Large intestine (tissue), 12 donors: ENCODE data around the gene SORCS2. TPM values are rescaled to one million over a fixed set of nuclear protein-coding genes. Genes with fewer than 3 reads are reported as not detected.

ENCODE experiments used
- DNase-seq, 2 donors: peaks; one replicate each; pipeline versions ENCODE4 v3.0.0 to v3.0.0-alpha.2; 2013
- H3K27ac ChIP-seq: one replicate; pipeline ENCODE4 v1.5.1; 2013; ENCODE audit warnings: low read length
- H3K27me3 ChIP-seq: 2 replicates; pipeline ENCODE4 v1.6.1; 2013; ENCODE audit warnings: low read length; ENCODE audit not compliant: control insufficient read depth, insufficient read depth
- H3K36me3 ChIP-seq: 2 replicates; pipeline ENCODE4 v1.6.1; 2013; ENCODE audit warnings: low read length; ENCODE audit not compliant: control insufficient read depth, insufficient read depth
- H3K4me1 ChIP-seq: one replicate; pipeline ENCODE4 v1.6.1; 2013; ENCODE audit warnings: low read length; ENCODE audit not compliant: control insufficient read depth, insufficient read depth
- H3K4me3 ChIP-seq: one replicate; pipeline ENCODE4 v1.5.1; 2013; ENCODE audit warnings: low read length
- H3K9me3 ChIP-seq: one replicate; pipeline ENCODE4 v1.6.1; 2013; ENCODE audit warnings: mild to moderate bottlenecking, low read depth, low read length, moderate library complexity; ENCODE audit not compliant: control insufficient read depth
- WGBS: methylation state at CpG from one replicate; pipeline ENCODE4 v1.1.5; 2013; ENCODE audit warnings: low lambda C conversion rate; ENCODE audit not compliant: insufficient coverage; 5-methylcytosine and 5-hydroxymethylcytosine counted together
- long read RNA-seq, 11 donors: transcript quantifications; one replicate each; lab custom pipeline, GENCODE V29; 2026
- polyA plus RNA-seq: library from polyadenylated mRNA; unstranded; fragments of 120-200 nt; gene quantifications from one replicate; pipeline ENCODE4 v1.2.1, GENCODE V29; 2013

Gene SORCS2
- polyA plus RNA-seq: 3.6 TPM
- long read RNA-seq, donor 1: 0 reads
- long read RNA-seq, donor 2: 0 reads
- long read RNA-seq, donor 3: 0 reads
- long read RNA-seq, donor 4: 0 reads
- long read RNA-seq, donor 5: 0 reads
- long read RNA-seq, donor 6: 0 reads
- long read RNA-seq, donor 7: 0 reads
- long read RNA-seq, donor 8: 0 reads
- long read RNA-seq, donor 9: 0 reads
- long read RNA-seq, donor 10: 0 reads
- long read RNA-seq, donor 11: 0 reads

DNA sequence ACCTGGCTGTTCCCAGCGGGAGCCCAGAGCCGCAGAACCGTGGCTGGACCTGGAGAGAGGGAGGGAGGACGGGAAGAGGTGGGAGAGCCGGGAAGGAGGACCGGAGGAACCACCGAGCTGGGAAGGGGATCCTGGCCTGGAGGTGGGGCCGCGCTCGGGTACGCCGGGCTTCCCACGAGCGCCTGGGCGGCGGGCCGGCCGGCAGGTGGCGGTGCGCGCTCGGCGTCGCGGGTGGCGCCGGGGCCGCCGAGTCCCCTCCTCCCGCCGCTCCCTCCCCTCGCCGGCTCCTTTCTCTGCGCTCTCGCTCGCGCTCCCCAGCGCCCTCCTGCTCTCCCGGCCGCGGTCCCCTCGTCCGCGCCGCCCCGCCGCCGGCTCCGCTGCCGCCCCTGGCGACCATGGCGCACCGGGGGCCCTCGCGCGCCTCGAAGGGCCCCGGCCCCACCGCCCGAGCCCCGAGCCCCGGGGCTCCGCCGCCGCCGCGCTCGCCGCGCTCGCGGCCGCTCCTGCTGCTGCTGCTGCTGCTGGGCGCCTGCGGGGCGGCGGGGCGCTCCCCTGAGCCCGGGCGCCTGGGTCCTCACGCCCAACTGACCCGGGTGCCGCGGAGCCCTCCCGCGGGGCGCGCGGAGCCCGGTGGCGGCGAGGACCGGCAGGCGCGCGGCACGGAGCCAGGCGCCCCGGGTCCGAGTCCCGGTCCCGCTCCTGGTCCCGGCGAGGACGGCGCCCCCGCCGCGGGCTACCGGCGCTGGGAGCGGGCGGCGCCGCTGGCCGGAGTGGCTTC is at the start of gene SORCS2:
TSS of gene SORCS2 (plus strand) at position 287 of the 778 bp plus-strand sequence.
- Histone ChIP-seq H3K4me1 (peaks cover 3% of the 10 kb centered on the region), H3K27me3 (peaks cover 85% of the 10 kb centered on the region), H3K36me3 (no peaks in the 10 kb centered on the region), H3K27ac (no peak within 1 kb of the TSS), H3K9me3 (peaks cover 3% of the 10 kb centered on the region), H3K4me3 (peak within 1 kb of the TSS; percentile 41)
- WGBS: no CpG with 5 or more reads among the region's 116 CpGs
- DNase-seq: peak; percentile 44 to 72

DNA sequence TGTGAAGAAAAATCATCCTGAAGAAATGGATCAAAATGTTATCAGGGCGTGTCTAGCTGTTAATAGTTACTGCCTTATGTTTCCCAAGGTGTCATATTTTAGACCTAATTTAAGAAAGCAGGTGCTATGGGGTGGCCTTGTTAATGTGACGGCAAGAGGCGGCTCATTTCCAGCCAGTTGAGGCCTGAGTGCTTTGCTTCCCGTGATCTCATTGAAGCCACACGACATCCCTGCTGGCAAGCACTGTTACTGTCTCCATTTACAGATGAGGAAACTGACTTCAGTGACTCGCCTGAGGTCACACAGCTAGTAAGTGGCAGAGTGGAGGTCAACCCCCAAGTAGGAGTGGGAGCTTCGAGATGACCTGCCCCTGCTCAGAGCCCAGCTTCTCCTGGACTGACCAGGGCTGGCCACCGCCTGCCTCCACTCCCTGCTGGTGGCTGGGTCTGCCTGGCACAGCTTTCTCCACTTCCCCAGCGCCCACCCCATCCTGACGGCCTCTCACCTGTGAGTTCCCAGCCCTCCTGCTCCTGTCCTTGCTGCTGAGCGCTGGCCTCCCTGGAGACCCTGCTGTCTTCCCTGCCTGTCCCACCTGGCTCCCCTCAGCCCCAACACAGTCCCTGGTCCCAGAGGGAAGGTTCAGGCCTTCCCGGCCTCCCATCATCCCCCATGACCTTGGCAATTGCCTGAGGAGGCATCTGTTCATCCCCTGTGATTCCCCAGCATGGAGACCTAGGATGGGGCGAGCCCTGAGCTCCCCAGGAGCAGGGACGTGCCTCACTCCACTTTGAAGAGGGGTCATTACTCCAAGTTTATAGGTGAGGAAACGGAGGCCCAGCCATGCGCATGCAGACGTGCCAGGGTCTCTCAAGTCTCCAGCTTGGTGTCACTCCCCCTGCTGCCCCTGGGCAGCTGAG is 47.7 kb upstream of the SORCS2 start:
- H3K4me3 ChIP-seq: no peak overlapping the region
- no peak overlapping the region for H3K27ac ChIP-seq
- DNase-seq: no peak
- WGBS: 100% methylated on average over 1 of the region's 17 CpGs
- peaks cover 14% of the 10 kb centered on the region for H3K4me1 ChIP-seq
- H3K36me3 ChIP-seq: no peaks in the 10 kb centered on the region
- no peaks in the 10 kb centered on the region for H3K9me3 ChIP-seq
- no peaks in the 10 kb centered on the region for H3K27me3 ChIP-seq

DNA sequence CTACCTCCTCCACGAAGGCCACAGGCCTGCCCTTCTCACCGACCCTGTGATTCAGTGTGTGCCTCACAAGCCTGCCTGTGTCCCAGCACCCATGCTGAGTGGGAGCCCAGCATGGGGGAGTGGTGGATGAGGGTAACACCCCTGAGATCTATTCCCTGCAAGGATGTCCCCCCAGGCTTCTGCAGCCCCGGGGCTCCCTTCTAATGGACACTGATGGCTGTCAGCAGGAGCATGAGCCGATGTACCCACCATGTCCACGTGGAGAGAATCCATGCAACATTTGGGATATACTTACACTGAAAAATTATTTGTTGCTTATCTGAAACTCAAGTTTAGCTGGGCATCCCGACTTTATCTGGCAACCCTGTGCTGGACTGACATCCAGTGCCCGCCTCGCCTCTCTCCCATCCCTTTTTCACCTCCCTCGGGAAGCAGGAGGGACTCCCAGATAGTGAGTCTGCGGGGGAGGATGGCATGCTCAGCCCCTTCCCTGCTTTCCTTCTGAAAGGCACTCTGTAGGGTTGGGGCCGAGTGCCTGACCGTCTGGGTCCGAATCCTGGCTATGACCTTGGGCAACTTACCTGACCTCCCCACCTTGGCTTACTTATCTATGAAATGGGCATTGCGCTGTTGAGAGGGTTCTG is 46.9 kb upstream of the SORCS2 start:
- WGBS: no CpG with 5 or more reads among the region's 14 CpGs
- H3K9me3 ChIP-seq: no peaks in the 10 kb centered on the region
- peaks cover 7% of the 10 kb centered on the region for H3K4me1 ChIP-seq

DNA sequence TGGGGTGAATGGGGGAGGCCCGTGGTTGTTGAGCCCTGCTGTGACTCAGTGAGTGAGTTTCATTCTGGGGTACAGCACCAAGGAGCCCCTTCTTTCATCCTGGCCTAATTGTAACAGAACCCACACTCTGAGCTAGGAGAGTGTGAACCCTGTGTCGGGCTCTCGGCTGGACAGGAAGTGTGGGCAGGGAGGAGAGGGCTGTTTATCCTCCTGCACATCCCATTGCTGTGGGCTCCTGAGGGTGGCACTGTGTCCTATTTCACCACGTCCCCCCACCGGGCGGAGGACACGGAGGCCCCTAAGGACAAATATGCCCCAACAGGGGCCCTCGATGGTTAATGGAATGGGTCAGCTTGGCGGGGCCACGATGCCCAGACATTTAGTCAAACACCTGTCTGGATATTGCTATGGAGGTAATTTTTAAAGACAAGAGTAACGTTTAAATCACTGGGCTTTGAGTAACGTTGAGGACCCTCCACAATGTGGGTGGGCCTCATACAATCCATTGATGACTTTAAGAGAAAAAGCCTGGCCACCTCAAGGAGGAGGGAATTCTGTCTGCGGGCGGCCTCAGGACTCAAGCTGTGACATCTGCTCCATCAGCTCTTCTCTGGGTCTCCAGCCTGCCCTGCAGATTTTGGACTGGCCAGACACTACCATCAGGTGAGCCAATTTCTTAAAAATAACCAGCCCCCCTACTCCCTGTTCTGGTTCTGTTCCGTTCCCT is 46.1 kb upstream of the SORCS2 start:
- Histone ChIP-seq H3K27me3 (no peaks in the 10 kb centered on the region), H3K27ac (no peak overlapping the region), H3K36me3 (no peaks in the 10 kb centered on the region), H3K4me3 (no peak overlapping the region), H3K9me3 (no peaks in the 10 kb centered on the region), H3K4me1 (peaks cover 7% of the 10 kb centered on the region)
- no CpG with 5 or more reads among the region's 15 CpGs for WGBS
- DNase-seq: no peak

More for the DNA sequence above, 46.9 kb upstream of the SORCS2 start:
- Histone ChIP-seq H3K4me3 (no peak overlapping the region), H3K27ac (no peak overlapping the region), H3K36me3 (no peaks in the 10 kb centered on the region), H3K27me3 (no peaks in the 10 kb centered on the region)
- DNase-seq: no peak

DNA sequence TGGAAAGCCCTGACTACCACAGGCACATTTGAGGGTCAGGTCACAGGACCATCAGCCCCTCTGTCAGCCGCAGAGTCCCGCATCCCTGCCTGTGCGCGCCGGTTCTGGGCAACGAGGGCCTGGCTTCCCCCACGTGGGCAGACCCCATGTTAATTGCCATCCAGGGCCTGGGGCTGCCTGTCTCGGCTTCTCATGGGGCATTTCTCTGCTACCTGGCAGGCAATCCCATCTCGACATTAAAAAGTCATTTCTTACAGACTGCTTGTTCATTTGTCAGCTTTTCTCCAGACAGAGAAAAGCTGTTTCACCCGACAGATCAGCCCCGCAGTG is 45.6 kb upstream of the SORCS2 start:
- no peak for DNase-seq
- H3K4me1 ChIP-seq: peaks cover 7% of the 10 kb centered on the region
- no peak overlapping the region for H3K27ac ChIP-seq
- no peaks in the 10 kb centered on the region for H3K27me3 ChIP-seq
- WGBS: 83% methylated on average over 1 of the region's 11 CpGs
- H3K36me3 ChIP-seq: no peaks in the 10 kb centered on the region
- H3K9me3 ChIP-seq: no peaks in the 10 kb centered on the region
- no peak overlapping the region for H3K4me3 ChIP-seq

DNA sequence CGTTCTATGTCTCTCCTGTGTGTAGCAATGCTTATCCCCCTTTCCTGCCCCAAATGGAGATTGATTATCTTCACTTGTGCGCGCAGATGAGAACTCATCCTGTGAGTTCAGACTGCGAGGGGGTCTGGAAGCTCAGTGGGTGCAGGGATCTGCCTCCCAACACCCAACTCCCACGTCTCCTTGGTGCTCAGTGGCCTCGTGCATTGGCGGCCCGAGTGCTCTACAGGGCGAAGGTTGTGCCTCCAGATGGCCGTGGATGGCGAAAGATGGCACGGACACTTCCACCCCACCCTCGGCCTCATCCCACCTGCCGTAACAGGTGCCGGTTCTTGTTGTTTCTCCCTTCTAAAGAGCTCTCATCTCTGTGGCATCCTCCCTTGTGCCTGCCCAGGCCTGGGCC is 45.1 kb upstream of the SORCS2 start:
- no peaks in the 10 kb centered on the region for H3K36me3 ChIP-seq
- H3K4me3 ChIP-seq: no peak overlapping the region
- H3K4me1 ChIP-seq: peaks cover 7% of the 10 kb centered on the region
- no peaks in the 10 kb centered on the region for H3K9me3 ChIP-seq
- DNase-seq: no peak
- 100% methylated on average over 1 of the region's 15 CpGs for WGBS
- no peak overlapping the region for H3K27ac ChIP-seq
- no peaks in the 10 kb centered on the region for H3K27me3 ChIP-seq

DNA sequence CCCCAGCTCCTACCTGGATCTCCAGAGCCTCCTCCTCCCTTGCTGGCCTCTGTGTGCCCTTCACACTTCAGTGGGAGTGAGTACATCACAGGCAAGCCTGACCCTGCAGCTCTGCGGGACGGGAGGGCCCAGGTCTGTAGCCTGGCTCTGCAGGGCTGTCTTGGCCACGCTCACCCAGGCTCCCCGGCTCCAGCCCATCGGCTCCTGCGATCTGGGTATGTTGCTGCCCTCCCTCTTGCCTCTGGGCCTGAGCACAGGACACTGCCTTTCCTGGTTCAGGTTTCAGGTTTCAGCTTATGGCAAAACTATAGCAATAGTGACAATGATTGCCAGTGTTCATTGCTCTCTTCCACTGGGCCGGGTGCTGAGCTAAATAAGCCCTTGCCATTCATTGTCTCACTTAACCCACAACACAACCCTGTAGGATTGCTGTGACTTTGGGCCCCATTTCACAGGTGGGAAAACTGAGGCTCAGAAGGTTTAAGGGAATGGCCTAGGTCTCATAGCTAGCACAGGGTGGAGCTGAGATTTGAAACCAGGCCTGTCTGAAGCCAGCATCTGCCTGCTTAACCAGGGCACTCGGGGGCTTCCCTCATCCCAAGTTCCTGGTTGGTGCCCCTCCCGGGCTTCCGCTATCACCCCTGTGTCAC is 44.6 kb upstream of the SORCS2 start:
- H3K27me3 ChIP-seq: no peaks in the 10 kb centered on the region
- no CpG with 5 or more reads among the region's 10 CpGs for WGBS

DNA sequence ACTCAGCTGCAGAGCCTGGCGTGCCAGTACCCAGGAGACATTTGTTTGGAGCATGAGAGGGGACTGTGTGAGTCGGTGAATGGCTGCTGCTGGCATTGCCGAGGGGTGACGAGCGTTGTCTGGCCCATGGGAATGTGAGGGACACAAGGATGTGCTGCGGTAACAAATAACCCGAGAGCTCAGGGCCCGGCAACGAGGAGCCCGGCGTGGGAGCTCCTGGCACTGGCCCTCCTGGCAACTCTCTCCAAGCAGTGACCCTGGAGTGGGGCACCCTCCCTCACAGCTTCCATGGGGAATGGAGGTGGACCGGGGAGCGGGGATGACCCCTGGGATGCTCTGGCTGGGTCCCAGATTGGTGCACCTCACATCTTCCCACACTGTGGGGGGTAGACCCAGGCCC is 44.0 kb upstream of the SORCS2 start:
- H3K27ac ChIP-seq: no peak overlapping the region
- no peaks in the 10 kb centered on the region for H3K9me3 ChIP-seq
- H3K27me3 ChIP-seq: no peaks in the 10 kb centered on the region
- peaks cover 7% of the 10 kb centered on the region for H3K4me1 ChIP-seq
- no peak for DNase-seq
- WGBS: no CpG with 5 or more reads among the region's 13 CpGs
- no peaks in the 10 kb centered on the region for H3K36me3 ChIP-seq
- H3K4me3 ChIP-seq: no peak overlapping the region

More for the DNA sequence above, 44.6 kb upstream of the SORCS2 start:
- H3K27ac ChIP-seq: no peak overlapping the region
- no peak overlapping the region for H3K4me3 ChIP-seq
- no peaks in the 10 kb centered on the region for H3K9me3 ChIP-seq
- DNase-seq: no peak
- no peaks in the 10 kb centered on the region for H3K36me3 ChIP-seq
- H3K4me1 ChIP-seq: peaks cover 7% of the 10 kb centered on the region

DNA sequence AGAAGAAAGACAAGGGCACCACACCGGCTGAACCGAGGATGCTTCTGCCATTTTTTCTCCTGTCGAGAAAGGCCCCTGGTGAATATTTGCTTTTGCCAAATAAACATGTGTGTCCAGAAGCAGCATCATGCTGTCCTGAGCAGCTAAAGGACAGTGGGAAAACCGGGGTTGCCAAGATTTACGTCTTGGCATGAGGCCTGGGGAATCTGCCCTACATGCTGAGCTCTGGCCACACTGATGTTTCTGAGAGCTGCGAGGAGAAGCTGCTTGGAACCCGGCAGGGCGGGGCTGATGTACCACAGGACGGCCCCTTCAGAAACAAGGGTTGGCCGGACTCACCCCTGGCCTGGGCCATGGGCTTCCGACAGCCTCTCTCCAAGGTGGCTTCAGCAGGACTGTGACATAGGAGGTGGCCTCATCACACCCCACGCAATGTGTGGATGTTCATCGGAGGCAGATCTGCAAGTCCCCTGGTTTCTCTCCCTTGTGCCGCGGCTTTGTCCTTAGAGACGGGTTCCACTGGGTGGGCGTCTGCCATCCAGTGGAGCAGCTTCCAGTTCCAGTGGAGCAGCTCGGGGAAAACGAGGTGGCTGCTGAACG is 42.2 kb upstream of the SORCS2 start:
- H3K36me3 ChIP-seq: no peaks in the 10 kb centered on the region
- no peaks in the 10 kb centered on the region for H3K9me3 ChIP-seq
- no peaks in the 10 kb centered on the region for H3K27me3 ChIP-seq
- no peak overlapping the region for H3K4me3 ChIP-seq
- no peak overlapping the region for H3K27ac ChIP-seq
- H3K4me1 ChIP-seq: peaks cover 7% of the 10 kb centered on the region
- no peak for DNase-seq
- 100% methylated on average over 1 of the region's 20 CpGs for WGBS
